ENCODE results near the gene EFCAB7.

Gene EFCAB7

GRCh38 chr1:63590166-63590560 lies 66.8 kb downstream of the EFCAB7 start:
- Histone ChIP-seq H4K20me1 (ENCODE audit: insufficient read depth, low read length) (no peaks in the 10 kb centered on the region), H3K4me3 (ENCODE audit: low read length) (no peak overlapping the region), H3K9me3 (ENCODE audit: insufficient read depth, low read length) (no peaks in the 10 kb centered on the region), H2AFZ (ENCODE audit: low read depth, low read length) (no peak overlapping the region), H3K4me2 (ENCODE audit: low read length) (no peak overlapping the region), H3K79me2 (ENCODE audit: low read length) (peaks cover 2% of the 10 kb centered on the region; the same call in 1 of the 2 replicates), H3K27me3 (ENCODE audit: low read depth, low read length) (no peaks in the 10 kb centered on the region), H3K9ac (ENCODE audit: low read length) (no peak overlapping the region), H3K4me1 (ENCODE audit: low read length) (peaks cover 7% of the 10 kb centered on the region; the same call in 1 of the 2 replicates), H3K27ac (ENCODE audit: low read length) (no peak overlapping the region), H3K36me3 (replicated peaks; ENCODE audit: low read depth, low read length) (peaks cover 4% of the 10 kb centered on the region)
- TF ChIP-seq EZH2phosphoT487 (IDR thresholded peaks at IDR 0.05; ENCODE audit: low read depth) (no peak), CTCF (IDR thresholded peaks at IDR 0.05; ENCODE audit: low read depth, low read length) (no peak)

GRCh38 chr1:63592536-63593302 lies 69.4 kb downstream of the EFCAB7 start:
- Histone ChIP-seq H3K9ac (ENCODE audit: low read length) (peak overlapping the region; percentile 87), H4K20me1 (ENCODE audit: insufficient read depth, low read length) (no peaks in the 10 kb centered on the region), H3K79me2 (ENCODE audit: low read length) (peaks cover 2% of the 10 kb centered on the region; the same call in 1 of the 2 replicates), H3K27ac (ENCODE audit: low read length) (no peak overlapping the region), H3K9me3 (ENCODE audit: insufficient read depth, low read length) (no peaks in the 10 kb centered on the region), H2AFZ (ENCODE audit: low read depth, low read length) (0 out of 2 replicates have a peak overlapping the region, but pooled peaks have one; percentile 86), H3K36me3 (replicated peaks; ENCODE audit: low read depth, low read length) (peaks cover 7% of the 10 kb centered on the region), H3K4me1 (ENCODE audit: low read length) (peaks cover 7% of the 10 kb centered on the region; the same call in 1 of the 2 replicates), H3K4me3 (ENCODE audit: low read length) (peak overlapping the region; percentile 99), H3K4me2 (ENCODE audit: low read length) (peak overlapping the region; percentile 81), H3K27me3 (ENCODE audit: low read depth, low read length) (no peaks in the 10 kb centered on the region)
- TF ChIP-seq CTCF (IDR thresholded peaks at IDR 0.05; ENCODE audit: low read depth, low read length): no peak
- no peak for TF ChIP-seq EZH2phosphoT487 (IDR thresholded peaks at IDR 0.05; ENCODE audit: low read depth)

- Histone ChIP-seq H3K9ac (ENCODE audit: low read length) (peak within 1 kb of the TSS; percentile 87), H3K4me3 (ENCODE audit: low read length) (peak within 1 kb of the TSS; percentile 99), H3K79me2 (ENCODE audit: low read length) (peaks cover 2% of the 10 kb centered on the region; the same call in 1 of the 2 replicates), H4K20me1 (ENCODE audit: insufficient read depth, low read length) (no peaks in the 10 kb centered on the region), H3K27me3 (ENCODE audit: low read depth, low read length) (no peaks in the 10 kb centered on the region), H3K4me1 (ENCODE audit: low read length) (peaks cover 7% of the 10 kb centered on the region; the same call in 1 of the 2 replicates), H3K4me2 (ENCODE audit: low read length) (peak within 1 kb of the TSS; percentile 81), H3K27ac (ENCODE audit: low read length) (peak within 1 kb of the TSS; percentile 69), H3K36me3 (replicated peaks; ENCODE audit: low read depth, low read length) (peaks cover 7% of the 10 kb centered on the region), H2AFZ (ENCODE audit: low read depth, low read length) (peak within 1 kb of the TSS; percentile 86), H3K9me3 (ENCODE audit: insufficient read depth, low read length) (no peaks in the 10 kb centered on the region)
- TF ChIP-seq EZH2phosphoT487 (IDR thresholded peaks at IDR 0.05; ENCODE audit: low read depth) (no peak), CTCF (IDR thresholded peaks at IDR 0.05; ENCODE audit: low read depth, low read length) (0 out of 2 replicates have a peak, but pooled peaks have one; percentile 4)
Measured at GRCh38 chr1:63593303-63593885, 70.1 kb downstream of the EFCAB7 start, which contains the start of gene PGM1. Gene PGM1, plus strand, starts transcription at chr1:63593411. Its CDS starts 78 bp downstream, at chr1:63593489.

Data from OCI-LY3 (cell line).